Measurements from ENCODE around the gene C2CD3.

DNA sequence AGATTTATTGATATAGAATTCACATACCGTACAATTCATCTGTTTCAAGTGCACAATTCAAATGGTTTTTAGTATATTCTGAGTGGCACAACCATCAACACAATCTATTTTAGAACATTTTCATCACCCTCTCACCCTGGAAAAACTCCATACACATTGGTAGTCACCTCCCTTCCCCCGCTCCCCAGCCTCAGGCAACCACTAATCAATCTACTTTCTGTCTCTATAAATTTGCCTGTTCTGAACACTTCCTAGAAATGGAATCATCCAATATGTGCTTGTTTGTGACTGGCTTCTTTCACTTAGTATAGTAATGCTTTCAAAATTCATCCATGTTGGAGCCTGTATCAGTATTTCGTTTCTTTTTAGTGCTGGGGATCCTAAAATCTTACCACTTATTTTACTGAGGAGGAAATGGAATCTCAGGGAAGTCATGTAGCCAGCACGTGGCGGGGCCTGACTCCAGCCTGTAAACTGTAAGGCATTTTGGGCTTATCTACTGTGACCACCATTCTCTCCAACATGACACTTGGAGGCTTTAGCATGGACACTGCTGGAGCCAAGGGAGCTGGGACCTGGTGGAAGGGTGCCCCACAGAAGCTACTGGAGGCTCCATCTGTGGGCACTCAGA is 161.0 kb downstream of the C2CD3 start:
- no peak for TF ChIP-seq EZH2phosphoT487 (IDR thresholded peaks at IDR 0.05; ENCODE audit: insufficient read depth, low read depth)
- TF ChIP-seq EZH2 (IDR thresholded peaks at IDR 0.05; ENCODE audit: insufficient read depth, poor library complexity, severe bottlenecking) = no peak
